ACC112 (cell line): Measurements from ENCODE around the gene RPS18.
A peak's percentile ranks its signal among the peaks of the same experiment; 100 is the strongest.
"Not testable (repeated sequence)": the region's sequence is repeated elsewhere in the genome, so short reads cannot be mapped to it uniquely, and the experiment has no call there.

Experiments
- H2AFZ ChIP-seq: fragments of 200-600 bp; sonication (generic); one replicate; pipeline ENCODE4 v1.6.0; 2017; ENCODE audit warnings: antibody characterized with exemption, low read length; ENCODE audit not compliant: unreplicated experiment
- H3K27ac ChIP-seq: fragments of 200-600 bp; sonication (generic); 2 replicates; pipeline ENCODE4 v1.5.1; 2014; ENCODE audit warnings: low read depth, mild to moderate bottlenecking, antibody characterized with exemption, low read length, moderate library complexity
- H3K27me3 ChIP-seq: fragments of 200-600 bp; sonication (generic); 2 replicates; pipeline ENCODE4 v1.6.1; 2014; ENCODE audit warnings: mild to moderate bottlenecking, antibody characterized with exemption, low read length, moderate library complexity, mixed read lengths; ENCODE audit not compliant: insufficient read depth
- H3K36me3 ChIP-seq: fragments of 200-600 bp; sonication (generic); 2 replicates; pipeline ENCODE4 v1.6.1; 2016; ENCODE audit warnings: mild to moderate bottlenecking, antibody characterized with exemption, low read length, moderate library complexity, mixed read lengths; ENCODE audit not compliant: insufficient read depth
- H3K4me1 ChIP-seq: fragments of 200-600 bp; sonication (generic); one replicate; pipeline ENCODE4 v1.6.1; 2016; ENCODE audit warnings: low read length, mixed read lengths; ENCODE audit not compliant: insufficient read depth, unreplicated experiment, control insufficient read depth
- H3K4me3 ChIP-seq: fragments of 200-600 bp; sonication (generic); 2 replicates; pipeline ENCODE4 v1.5.1; 2014; ENCODE audit warnings: mild to moderate bottlenecking, low read depth, low read length
- H3K79me2 ChIP-seq: fragments of 200-600 bp; sonication (generic); one replicate; pipeline ENCODE4 v1.6.0; 2016; ENCODE audit warnings: low read length; ENCODE audit not compliant: control insufficient read depth, unreplicated experiment, insufficient read depth

RPS18 gene

GRCh38 chr6:33272275-33273128 lies 627 bp downstream of the RPS18 start:
- H2AFZ ChIP-seq, result no peak overlapping the region
- peak overlapping the region; percentile 89 for H3K4me3 ChIP-seq
- H3K27me3 ChIP-seq, result no peaks in the 10 kb centered on the region
- peaks cover 30% of the 10 kb centered on the region for H3K4me1 ChIP-seq
- peaks cover 54% of the 10 kb centered on the region for H3K79me2 ChIP-seq
- peaks cover 33% of the 10 kb centered on the region for H3K36me3 ChIP-seq
- peak overlapping the region; percentile 63 for H3K27ac ChIP-seq

GRCh38 chr6:33273129-33273923 lies 1.5 kb downstream of the RPS18 start:
- Histone ChIP-seq H3K79me2 (peaks cover 54% of the 10 kb centered on the region), H3K4me3 (peak overlapping the region; percentile 89), H3K27me3 (no peaks in the 10 kb centered on the region), H2AFZ (no peak overlapping the region), H3K4me1 (peaks cover 30% of the 10 kb centered on the region), H3K36me3 (peaks cover 33% of the 10 kb centered on the region), H3K27ac (peak overlapping the region; percentile 63)

- H3K79me2 ChIP-seq, result peaks cover 54% of the 10 kb centered on the region
- no peak overlapping the region for H2AFZ ChIP-seq
- peaks cover 30% of the 10 kb centered on the region for H3K4me1 ChIP-seq
- peak overlapping the region; percentile 63 for H3K27ac ChIP-seq
- H3K36me3 ChIP-seq, result peaks cover 33% of the 10 kb centered on the region
- peak overlapping the region; percentile 89 for H3K4me3 ChIP-seq
- H3K27me3 ChIP-seq, result no peaks in the 10 kb centered on the region
Observed at GRCh38 chr6:33273924-33274902, 2.3 kb downstream of the RPS18 start.

- not testable (repeated sequence) for H2AFZ ChIP-seq, H3K27me3 ChIP-seq
- H3K79me2 ChIP-seq, result peaks cover 42% of the 10 kb centered on the region
- peaks cover 30% of the 10 kb centered on the region for H3K4me1 ChIP-seq
- peak overlapping the region; percentile 55; the same call in 1 of the 2 replicates for H3K27ac ChIP-seq
- H3K4me3 ChIP-seq, result peak overlapping the region; percentile 89
- peaks cover 33% of the 10 kb centered on the region for H3K36me3 ChIP-seq
Observed at GRCh38 chr6:33275795-33276580, 4.1 kb downstream of the RPS18 start.

GRCh38 chr6:33276581-33276863 lies 4.6 kb downstream of the RPS18 start:
- Histone ChIP-seq H3K27ac (peak overlapping the region; percentile 55), H3K79me2 (peaks cover 38% of the 10 kb centered on the region), H3K27me3 (no peaks in the 10 kb centered on the region), H3K36me3 (peaks cover 33% of the 10 kb centered on the region), H2AFZ (no peak overlapping the region), H3K4me1 (peaks cover 30% of the 10 kb centered on the region), H3K4me3 (peak overlapping the region; percentile 67)

- Histone ChIP-seq H3K27me3 (no peaks in the 10 kb centered on the region), H2AFZ (no peak within 1 kb of the TSS), H3K27ac (peak within 1 kb of the TSS; percentile 55), H3K36me3 (peaks cover 33% of the 10 kb centered on the region), H3K4me1 (peaks cover 30% of the 10 kb centered on the region), H3K79me2 (peaks cover 36% of the 10 kb centered on the region), H3K4me3 (peak within 1 kb of the TSS; percentile 67)
Observed at GRCh38 chr6:33276864-33277662, 5.2 kb downstream of the RPS18 start, which contains the start of gene B3GALT4. Gene B3GALT4, plus strand, starts transcription at chr6:33277123. Its CDS starts 297 bp downstream, at chr6:33277420.

GRCh38 chr6:33277663-33278391 lies 6.0 kb downstream of the RPS18 start:
- Histone ChIP-seq H3K36me3 (peaks cover 28% of the 10 kb centered on the region), H3K79me2 (peaks cover 28% of the 10 kb centered on the region), H3K4me1 (peaks cover 30% of the 10 kb centered on the region), H3K4me3 (peak overlapping the region; percentile 67), H3K27me3 (no peaks in the 10 kb centered on the region), H2AFZ (no peak overlapping the region), H3K27ac (peak overlapping the region; percentile 55; the same call in 1 of the 2 replicates)

- Histone ChIP-seq H3K4me3 (no peak overlapping the region), H3K79me2 (peaks cover 23% of the 10 kb centered on the region), H2AFZ (no peak overlapping the region), H3K27ac (no peak overlapping the region), H3K4me1 (peaks cover 30% of the 10 kb centered on the region), H3K36me3 (peaks cover 22% of the 10 kb centered on the region), H3K27me3 (no peaks in the 10 kb centered on the region)
Observed at GRCh38 chr6:33278392-33278741, 6.5 kb downstream of the RPS18 start.

GRCh38 chr6:33278810-33279209 lies 6.9 kb downstream of the RPS18 start:
- no peak overlapping the region for H3K4me3 ChIP-seq
- H3K27me3 ChIP-seq, result no peaks in the 10 kb centered on the region
- H3K79me2 ChIP-seq, result peaks cover 18% of the 10 kb centered on the region
- no peak overlapping the region for H2AFZ ChIP-seq
- H3K36me3 ChIP-seq, result peaks cover 19% of the 10 kb centered on the region
- H3K4me1 ChIP-seq, result peaks cover 30% of the 10 kb centered on the region
- no peak overlapping the region for H3K27ac ChIP-seq
